Heart right ventricle (tissue), 16 donors: ENCODE measurements around the gene SH2D3C. TPM values are rescaled to one million over a fixed set of nuclear protein-coding genes. Genes with fewer than 3 reads are reported as not detected.

Experiments used
- ATAC-seq, 8 donors: fragments of 200-7000 bp; cut with Tn5 transposase; one replicate each; pipeline ENCODE4 v1.9.1; 2020; ENCODE audit warnings: mild to moderate bottlenecking in 8 of 8, moderate library complexity in 8 of 8, moderate number of reproducible peaks in 1 of 8
- DNase-seq, 2 donors: peaks; one replicate each; pipeline ENCODE4 v3.0.0-alpha.2; 2020
- H3K27ac ChIP-seq, 10 donors: fragments of 200-600 bp; sonication (generic) in 2 of 10; one replicate each; pipeline versions ENCODE4 v1.5.0 to v1.8.0; 2020 to 2022; ENCODE audit warnings: mild to moderate bottlenecking in 3 of 10
- H3K27me3 ChIP-seq, 7 donors: fragments of 200-600 bp; one replicate each; pipeline ENCODE4 v1.8.0; 2021 to 2022; ENCODE audit warnings: mild to moderate bottlenecking in 2 of 7
- H3K36me3 ChIP-seq, 9 donors: fragments of 200-600 bp; sonication (generic) in 1 of 9; one replicate each; pipeline versions ENCODE4 v1.5.0 to v1.8.0; 2020 to 2022; ENCODE audit warnings: mild to moderate bottlenecking in 2 of 9
- H3K4me1 ChIP-seq, 9 donors: fragments of 200-600 bp; sonication (generic) in 1 of 9; one replicate each; pipeline versions ENCODE4 v1.5.0 to v1.8.0; 2020 to 2022; ENCODE audit warnings: mild to moderate bottlenecking in 4 of 9
- H3K4me3 ChIP-seq, 10 donors: fragments of 200-600 bp; sonication (generic) in 2 of 10; one replicate each; pipeline versions ENCODE4 v1.5.0 to v1.8.0; 2020 to 2022; ENCODE audit warnings: mild to moderate bottlenecking in 7 of 10, moderate library complexity in 2 of 10
- H3K9me3 ChIP-seq, 11 donors: fragments of 200-600 bp in 10 of 11; sonication (generic) in 2 of 11; one replicate each; pipeline versions ENCODE4 v1.5.0 to v1.8.0; 2013 to 2022; ENCODE audit warnings: mild to moderate bottlenecking in 2 of 11, control low read depth in 1 of 11, moderate library complexity in 1 of 11
- WGBS, 2 donors: extraction: QIAGEN DNeasy Blood & Tissue Kit; methylation state at CpG; one replicate each; pipeline ENCODE4 v1.1.7; 2013; ENCODE audit warnings: inconsistent platforms in 1 of 2; 5-methylcytosine and 5-hydroxymethylcytosine counted together
- intact Hi-C, 10 donors: fragments of 100-400 bp; cut with DNase I; formaldehyde crosslinking; loops; one replicate each; pipeline versions ENCODE4 v1.11.1 to v1.14.2; 2022
- polyA plus RNA-seq, 2 donors: library from polyadenylated mRNA; stranded (reverse); fragments of 200-250 nt; gene quantifications; one replicate each; pipeline ENCODE4 v1.2.3, GENCODE V29; 2013
- total RNA-seq, 10 donors: library from RNA; stranded (reverse); fragmentation: NEBNext Ultra II Directional in 3 of 10; extraction: Animal tissue kit (Norgen Biotek cat#: 25700) in 3 of 10; gene quantifications; one replicate each; pipeline versions ENCODE4 v1.2.1 to v1.2.4, GENCODE V29; 2021 to 2023
- TF ChIP-seq, protein P1 (sequence below), 9 donors: fragments of 200-600 bp; sonication (generic) in 2 of 9; IDR thresholded peaks; one replicate each; pipeline versions ENCODE4 v1.5.0 to v1.8.0; 2021 to 2022; ENCODE audit warnings: antibody characterized with exemption in 9 of 9, mild to moderate bottlenecking in 5 of 9, moderate library complexity in 1 of 9
- donor health status: Arrhythmogenic right ventricular cardiomyopathy.
- donor health status: ischemic (EF 13 %, LVEDD 7.1; RV severe dilation, severe dysfunction).
- donor health status: healthy with polysubstance abuse.
- donor health status: DM: no; HTN: yes; CAD: no.
- donor health status: DM: no; HTN: no; CAD: no.
- donor health status: ischemic (EF 25% LVEDD 6.9; RV normal size, moderate dysfunction).
- donor health status: ischemic (EF 25% LVEDD 5.7; RV mildly dilated, moderate dysfunction).
- donor health status: healthy.
- donor health status: DM: yes; HTN: yes; CAD: no.
- donor health status: Ischemic cardiomyopathy.
- donor health status: ischemic (EF 35%, LVEDD 5.7; RV mildly dilated, moderate dysfunction).
- donor health status: nonischemic (EF 11% LVEDD 7.7; RV severe dilation, severe dysfunction).
- donor health status: DM: yes; HTN: yes; CAD: no.
- donor health status: PGD.
- donor health status: ischemic (EF 29% LVEDD 5.4; RV normal size, mild dysfunction).
- donor health status: nonischemic (EF 23%, LVEDD 6.1; RV moderate dilation, normal function).

Gene SH2D3C
- total and polyA plus RNA-seq, 12 donors: 10.9 to 36.7 (median 18.8) TPM

DNA sequence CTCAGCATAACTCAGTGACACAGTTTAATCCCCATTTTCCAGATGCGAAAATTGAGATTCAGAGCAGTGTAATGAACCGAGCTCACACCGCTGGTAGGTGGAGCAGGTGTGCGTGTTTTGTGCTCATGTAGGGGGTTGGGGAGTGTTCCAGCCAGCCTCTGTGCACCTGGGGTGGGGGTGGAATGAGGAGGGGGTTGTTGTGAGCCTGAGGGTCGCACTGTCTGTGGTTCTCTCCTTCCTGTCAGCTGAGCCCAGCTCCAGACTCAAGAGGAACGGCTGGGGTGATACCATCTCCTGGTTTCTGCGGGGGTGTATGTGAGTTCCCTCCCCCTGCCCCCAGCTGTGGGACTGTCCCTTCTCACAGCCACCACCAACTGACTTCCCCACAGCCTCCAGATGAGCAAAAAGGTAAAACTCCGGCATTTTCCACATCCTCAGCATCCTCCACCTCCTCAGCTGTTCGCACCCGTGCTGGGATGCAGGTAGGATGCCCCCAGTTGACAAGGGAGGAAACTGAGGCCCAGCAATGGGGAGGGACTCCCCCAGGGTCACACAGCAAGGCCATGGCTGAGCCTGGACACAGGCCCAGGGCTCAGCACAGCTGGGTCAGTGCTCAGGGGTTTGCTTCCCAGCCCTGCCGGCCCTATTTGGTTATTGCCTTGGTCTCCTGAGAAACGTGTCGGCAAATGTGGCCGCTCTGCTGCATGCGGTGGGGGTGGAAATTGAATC, 2.1 kb downstream of the SH2D3C start:
- ATAC-seq (peak in 3 of 8 donors; percentile 16 to 30 (median 23)), DNase-seq (no peak)
- intact Hi-C loops: no loop called here
- WGBS, 2 donors: 63 to 68% methylated on average over 15 of the region's 15 CpGs
- peaks cover 3 to 63% (median 26%) of the 10 kb centered on the region in 9 donors for H3K4me1 ChIP-seq
- peaks cover 0 to 18% (median 0%) of the 10 kb centered on the region in 9 donors for H3K36me3 ChIP-seq
- H3K4me3 ChIP-seq: peak overlapping the region in 8 of 10 donors; percentile 21 to 57 (median 44)
- H3K27me3 ChIP-seq: no peaks in the 10 kb centered on the region
- peak overlapping the region in 6 of 10 donors; percentile 10 to 98 (median 66) for H3K27ac ChIP-seq
- TF ChIP-seq, protein P1, sequence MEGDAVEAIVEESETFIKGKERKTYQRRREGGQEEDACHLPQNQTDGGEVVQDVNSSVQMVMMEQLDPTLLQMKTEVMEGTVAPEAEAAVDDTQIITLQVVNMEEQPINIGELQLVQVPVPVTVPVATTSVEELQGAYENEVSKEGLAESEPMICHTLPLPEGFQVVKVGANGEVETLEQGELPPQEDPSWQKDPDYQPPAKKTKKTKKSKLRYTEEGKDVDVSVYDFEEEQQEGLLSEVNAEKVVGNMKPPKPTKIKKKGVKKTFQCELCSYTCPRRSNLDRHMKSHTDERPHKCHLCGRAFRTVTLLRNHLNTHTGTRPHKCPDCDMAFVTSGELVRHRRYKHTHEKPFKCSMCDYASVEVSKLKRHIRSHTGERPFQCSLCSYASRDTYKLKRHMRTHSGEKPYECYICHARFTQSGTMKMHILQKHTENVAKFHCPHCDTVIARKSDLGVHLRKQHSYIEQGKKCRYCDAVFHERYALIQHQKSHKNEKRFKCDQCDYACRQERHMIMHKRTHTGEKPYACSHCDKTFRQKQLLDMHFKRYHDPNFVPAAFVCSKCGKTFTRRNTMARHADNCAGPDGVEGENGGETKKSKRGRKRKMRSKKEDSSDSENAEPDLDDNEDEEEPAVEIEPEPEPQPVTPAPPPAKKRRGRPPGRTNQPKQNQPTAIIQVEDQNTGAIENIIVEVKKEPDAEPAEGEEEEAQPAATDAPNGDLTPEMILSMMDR (IDR thresholded peaks at IDR 0.05): no peak
- H3K9me3 ChIP-seq: no peaks in the 10 kb centered on the region

DNA sequence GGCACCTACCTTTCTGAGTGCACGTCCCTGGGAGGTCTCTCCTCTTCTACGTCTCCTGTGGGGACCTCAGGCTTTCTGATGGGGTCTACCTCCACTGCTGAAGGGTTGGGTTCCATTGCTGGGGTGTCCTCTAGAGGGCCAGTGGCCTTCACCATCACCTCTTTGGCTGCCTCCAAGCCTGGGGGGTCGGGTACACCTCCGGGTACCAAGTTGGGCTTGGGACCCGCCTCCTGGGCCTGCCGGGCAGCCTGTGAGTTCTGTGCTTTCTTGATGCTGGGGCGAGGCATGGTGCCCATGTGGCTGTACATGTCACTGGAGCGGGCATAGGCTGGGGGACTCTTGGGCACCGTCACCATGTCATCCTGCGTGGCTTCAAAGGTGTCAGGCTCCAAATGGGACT, 4.5 kb downstream of the SH2D3C start:
- H3K4me1 ChIP-seq: peaks cover 3 to 59% (median 23%) of the 10 kb centered on the region in 9 donors
- peaks cover 0 to 18% (median 0%) of the 10 kb centered on the region in 9 donors for H3K36me3 ChIP-seq
- TF ChIP-seq, protein P1 (IDR thresholded peaks at IDR 0.05): no peak
- 92 to 93% methylated on average over 10 of the region's 10 CpGs for WGBS, 2 donors
- DNase-seq (no peak), ATAC-seq (no peak)
- no peaks in the 10 kb centered on the region for H3K9me3 ChIP-seq
- H3K27ac ChIP-seq: no peak overlapping the region
- H3K4me3 ChIP-seq: no peak overlapping the region
- intact Hi-C loops: no loop called here
- H3K27me3 ChIP-seq: no peaks in the 10 kb centered on the region

DNA sequence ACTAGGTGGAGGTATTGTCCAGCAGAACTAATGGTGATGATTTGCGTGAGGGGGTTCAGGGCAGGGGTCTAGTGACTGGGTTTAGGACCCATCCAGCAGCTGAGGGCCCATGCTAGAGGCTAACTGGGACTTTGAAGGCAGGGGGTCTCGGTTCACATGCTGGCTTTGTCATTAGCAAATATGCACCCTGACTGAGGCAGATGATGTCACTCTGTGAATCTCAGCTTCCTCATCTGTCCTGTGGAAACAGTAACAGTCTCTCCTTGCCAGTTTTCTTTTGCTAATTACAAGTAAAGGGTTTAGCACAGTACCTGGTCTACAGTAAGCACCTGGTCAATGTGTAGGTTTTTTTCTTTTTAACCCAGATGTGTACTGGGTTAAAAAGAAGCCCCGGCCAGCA, 5.2 kb downstream of the SH2D3C start:
- Histone ChIP-seq H3K27ac (no peak overlapping the region), H3K36me3 (peaks cover 0 to 18% (median 0%) of the 10 kb centered on the region in 9 donors), H3K27me3 (no peaks in the 10 kb centered on the region), H3K4me1 (peaks cover under 1 to 59% (median 18%) of the 10 kb centered on the region in 9 donors), H3K4me3 (no peak overlapping the region), H3K9me3 (no peaks in the 10 kb centered on the region)
- DNase-seq (no peak), ATAC-seq (no peak)
- intact Hi-C loops: no loop called here
- TF ChIP-seq, protein P1 (IDR thresholded peaks at IDR 0.05): no peak
- WGBS, 2 donors: 88 to 93% methylated on average over 3 of the region's 3 CpGs

DNA sequence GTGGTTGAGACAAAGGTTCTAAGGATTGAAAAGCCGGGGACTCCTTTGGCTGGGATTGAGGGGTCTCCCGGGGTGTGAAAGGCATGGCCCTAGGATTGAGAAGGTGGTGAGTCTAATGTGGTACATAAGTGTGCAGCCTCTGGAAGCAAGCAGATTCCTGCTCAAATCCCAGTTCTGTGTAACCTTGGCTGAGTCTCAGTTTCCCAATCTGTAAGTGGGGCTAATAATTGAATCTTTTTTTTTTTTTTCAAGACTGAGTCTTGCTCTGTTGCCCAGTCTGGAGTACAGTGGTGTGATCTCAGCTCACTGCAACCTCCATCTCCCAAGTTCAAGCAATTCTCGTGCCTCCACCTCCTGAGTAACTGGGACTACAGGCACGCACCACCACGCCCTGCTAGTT, 5.9 kb downstream of the SH2D3C start:
- intact Hi-C loops: no loop called here
- H3K4me3 ChIP-seq: no peak overlapping the region
- TF ChIP-seq, protein P1 (IDR thresholded peaks at IDR 0.05): no peak
- H3K27me3 ChIP-seq: no peaks in the 10 kb centered on the region
- no peaks in the 10 kb centered on the region for H3K9me3 ChIP-seq
- peaks cover 0 to 59% (median 19%) of the 10 kb centered on the region in 9 donors for H3K4me1 ChIP-seq
- H3K27ac ChIP-seq: no peak overlapping the region
- DNase-seq (no peak), ATAC-seq (no peak)
- WGBS, 2 donors: 96% methylated on average over 5 of the region's 5 CpGs
- peaks cover 0 to 18% (median 0%) of the 10 kb centered on the region in 9 donors for H3K36me3 ChIP-seq
